GM19240 (cell line): Measurements from ENCODE around the gene POU6F2.
"Not testable (repeated sequence)": the region's sequence is repeated elsewhere in the genome, so short reads cannot be mapped to it uniquely, and the experiment has no call there.

ENCODE experiments used
- DNase-seq: peaks from one replicate; pipeline ENCODE4 v3.0.0; 2011; ENCODE audit warnings: low spot score; ENCODE audit not compliant: insufficient read length

Gene POU6F2

GRCh38 chr7:39184391-39184790, 206.7 kb downstream of the POU6F2 start:
- no peak for DNase-seq

GRCh38 chr7:39186131-39186530, 208.4 kb downstream of the POU6F2 start:
- no peak for DNase-seq

- DNase-seq = no peak
Measured at GRCh38 chr7:39186671-39187070, 209.0 kb downstream of the POU6F2 start.

GRCh38 chr7:39187130-39187529, 209.4 kb downstream of the POU6F2 start:
- no peak for DNase-seq

- DNase-seq = no peak
Measured at GRCh38 chr7:39192476-39192875, 214.8 kb downstream of the POU6F2 start.

- DNase-seq = not testable (repeated sequence)
Measured at GRCh38 chr7:39194388-39194787, 216.7 kb downstream of the POU6F2 start.

GRCh38 chr7:39195967-39196366, 218.3 kb downstream of the POU6F2 start:
- no peak for DNase-seq

GRCh38 chr7:39197831-39198230, 220.1 kb downstream of the POU6F2 start:
- no peak for DNase-seq

GRCh38 chr7:39198556-39198955, 220.8 kb downstream of the POU6F2 start:
- DNase-seq = no peak

GRCh38 chr7:39199006-39199405, 221.3 kb downstream of the POU6F2 start:
- no peak for DNase-seq

GRCh38 chr7:39199951-39200350, 222.2 kb downstream of the POU6F2 start:
- no peak for DNase-seq

- DNase-seq = no peak
Measured at GRCh38 chr7:39202041-39202440, 224.3 kb downstream of the POU6F2 start.

- DNase-seq = no peak
Measured at GRCh38 chr7:39210362-39210761, 232.7 kb downstream of the POU6F2 start.

GRCh38 chr7:39211581-39211980, 233.9 kb downstream of the POU6F2 start:
- no peak for DNase-seq

GRCh38 chr7:39212876-39213275, 235.2 kb downstream of the POU6F2 start:
- no peak for DNase-seq

- DNase-seq = no peak
Measured at GRCh38 chr7:39217783-39218182, 240.1 kb downstream of the POU6F2 start.

- no peak for DNase-seq
Measured at GRCh38 chr7:39219869-39220268, 242.2 kb downstream of the POU6F2 start.

GRCh38 chr7:39221901-39222300, 244.2 kb downstream of the POU6F2 start:
- no peak for DNase-seq

GRCh38 chr7:39228946-39229345, 251.2 kb downstream of the POU6F2 start:
- no peak for DNase-seq

- DNase-seq = no peak
Measured at GRCh38 chr7:39233851-39234529, 256.3 kb downstream of the POU6F2 start.

GRCh38 chr7:39238234-39238869, 260.6 kb downstream of the POU6F2 start:
- DNase-seq = no peak

GRCh38 chr7:39240864-39241263, 263.2 kb downstream of the POU6F2 start:
- no peak for DNase-seq

GRCh38 chr7:39247576-39247975, 269.9 kb downstream of the POU6F2 start:
- no peak for DNase-seq
